Esophagus squamous epithelium (tissue), 4 donors: ENCODE results near the gene DOK6.

Source experiments
- POLR2A ChIP-seq, 4 donors: fragments of 450-650 bp; IDR thresholded peaks; one replicate each; pipeline ENCODE4 v1.6.1; 2017; ENCODE audit warnings: antibody characterized with exemption in 4 of 4, mild to moderate bottlenecking in 4 of 4, moderate library complexity in 3 of 4
- TF ChIP-seq, protein P1 (sequence below), 6 experiments: fragments of 450-650 bp in 4 of 6; fragments of 200-600 bp in 2 of 6; sonication (generic) in 2 of 6; IDR thresholded peaks; one replicate each; pipeline ENCODE4 v1.5.1; 2016 to 2019; ENCODE audit warnings: antibody characterized with exemption in 6 of 6, mild to moderate bottlenecking in 4 of 6, moderate library complexity in 4 of 6

- no peak for TF ChIP-seq POLR2A (IDR thresholded peaks at IDR 0.05)
- TF ChIP-seq, protein P1, sequence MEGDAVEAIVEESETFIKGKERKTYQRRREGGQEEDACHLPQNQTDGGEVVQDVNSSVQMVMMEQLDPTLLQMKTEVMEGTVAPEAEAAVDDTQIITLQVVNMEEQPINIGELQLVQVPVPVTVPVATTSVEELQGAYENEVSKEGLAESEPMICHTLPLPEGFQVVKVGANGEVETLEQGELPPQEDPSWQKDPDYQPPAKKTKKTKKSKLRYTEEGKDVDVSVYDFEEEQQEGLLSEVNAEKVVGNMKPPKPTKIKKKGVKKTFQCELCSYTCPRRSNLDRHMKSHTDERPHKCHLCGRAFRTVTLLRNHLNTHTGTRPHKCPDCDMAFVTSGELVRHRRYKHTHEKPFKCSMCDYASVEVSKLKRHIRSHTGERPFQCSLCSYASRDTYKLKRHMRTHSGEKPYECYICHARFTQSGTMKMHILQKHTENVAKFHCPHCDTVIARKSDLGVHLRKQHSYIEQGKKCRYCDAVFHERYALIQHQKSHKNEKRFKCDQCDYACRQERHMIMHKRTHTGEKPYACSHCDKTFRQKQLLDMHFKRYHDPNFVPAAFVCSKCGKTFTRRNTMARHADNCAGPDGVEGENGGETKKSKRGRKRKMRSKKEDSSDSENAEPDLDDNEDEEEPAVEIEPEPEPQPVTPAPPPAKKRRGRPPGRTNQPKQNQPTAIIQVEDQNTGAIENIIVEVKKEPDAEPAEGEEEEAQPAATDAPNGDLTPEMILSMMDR (IDR thresholded peaks at IDR 0.05): no peak
Observed at GRCh38 chr18:69539404-69539803, 138.7 kb downstream of the DOK6 start.
